Measurements from ENCODE around the gene VPS26B. TPM values are rescaled to one million over a fixed set of nuclear protein-coding genes. Genes with fewer than 3 reads are reported as not detected.

Gene VPS26B
- total and polyA plus RNA-seq, 2 donors from 2014 or later = 20.5 to 34.6 TPM

DNA sequence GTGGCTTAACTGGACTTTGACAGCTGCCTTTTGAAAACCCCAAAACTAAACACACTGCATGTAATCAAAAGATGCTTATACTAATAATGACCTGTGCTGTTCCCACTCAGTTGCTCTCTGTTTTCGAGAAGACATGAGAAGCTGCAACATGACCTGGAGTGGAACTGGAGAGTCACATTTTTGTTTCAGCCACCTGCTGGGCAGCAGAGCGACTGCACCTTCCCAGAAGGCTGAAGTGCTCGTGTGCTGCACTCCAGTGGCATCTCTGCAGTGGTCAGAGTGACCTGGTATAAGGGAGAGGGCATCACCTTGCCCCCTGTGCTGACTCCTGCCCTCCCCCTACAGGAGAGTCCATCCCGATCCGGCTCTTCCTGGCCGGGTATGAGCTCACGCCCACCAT, 20.1 kb downstream of the VPS26B start:
- FAIRE-seq = no peak
- peaks cover 4 to 54% (median 43%) of the 10 kb centered on the region in 3 donors for H3K36me3 ChIP-seq (ENCODE audit: control insufficient read depth in 2 of 3, insufficient read depth in 3 of 3, low read length in 3 of 3)
- no peak overlapping the region for H3K27ac ChIP-seq (ENCODE audit: low read depth in 2 of 2, low read length in 2 of 2)
- no peaks in the 10 kb centered on the region for H3K27me3 ChIP-seq (ENCODE audit: control insufficient read depth, insufficient read depth, low read length)
- peak; percentile 20 for TF ChIP-seq CTCF (IDR thresholded peaks at IDR 0.05; ENCODE audit: borderline replicate concordance, extremely low read depth, insufficient read depth)
- no peaks in the 10 kb centered on the region for H3K9me3 ChIP-seq (ENCODE audit: control insufficient read depth in 2 of 3, insufficient read depth in 1 of 3, low read length in 3 of 3)
- no peak overlapping the region for H3K4me3 ChIP-seq (ENCODE audit: low read length in 3 of 3)
- intact Hi-C loops (cut with DNase I) = no loop called here
- no peak overlapping the region for H3K9ac ChIP-seq (ENCODE audit: low read length in 3 of 3)
- H3K4me1 ChIP-seq (ENCODE audit: control insufficient read depth in 2 of 3, insufficient read depth in 2 of 3, low read depth in 1 of 3, low read length in 3 of 3) = no peaks in the 10 kb centered on the region
- DNase-seq = no peak

DNA sequence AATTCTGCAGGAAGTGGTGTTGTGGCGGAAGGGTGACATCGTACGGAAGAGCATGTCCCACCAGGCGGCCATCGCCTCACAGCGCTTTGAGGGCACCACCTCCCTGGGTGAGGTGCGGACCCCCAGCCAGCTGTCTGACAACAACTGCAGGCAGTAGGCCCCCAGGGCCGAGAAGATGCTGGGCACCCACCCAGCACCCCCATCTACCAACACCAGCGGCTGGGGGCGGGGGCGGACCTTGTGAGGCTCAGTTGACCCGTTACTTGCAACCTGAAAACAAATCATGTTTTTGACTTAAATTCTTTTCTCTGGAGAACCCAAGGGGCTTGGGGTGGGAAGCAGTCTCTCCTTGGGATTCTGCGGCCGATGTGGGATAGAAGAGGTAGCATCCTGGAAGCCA, 21.0 kb downstream of the VPS26B start:
- Histone ChIP-seq H3K9me3 (ENCODE audit: control insufficient read depth in 2 of 3, insufficient read depth in 1 of 3, low read length in 3 of 3) (no peaks in the 10 kb centered on the region), H3K27ac (ENCODE audit: low read depth in 2 of 2, low read length in 2 of 2) (no peak overlapping the region), H3K4me1 (ENCODE audit: control insufficient read depth in 2 of 3, insufficient read depth in 2 of 3, low read depth in 1 of 3, low read length in 3 of 3) (no peaks in the 10 kb centered on the region), H3K9ac (ENCODE audit: low read length in 3 of 3) (no peak overlapping the region), H3K27me3 (ENCODE audit: control insufficient read depth, insufficient read depth, low read length) (no peaks in the 10 kb centered on the region), H3K4me3 (ENCODE audit: low read length in 3 of 3) (no peak overlapping the region), H3K36me3 (ENCODE audit: control insufficient read depth in 2 of 3, insufficient read depth in 3 of 3, low read length in 3 of 3) (peaks cover 4 to 54% (median 44%) of the 10 kb centered on the region in 3 donors)
- intact Hi-C loops (cut with DNase I) = no loop called here
- DNase-seq (no peak), FAIRE-seq (no peak)
- no peak for TF ChIP-seq CTCF (IDR thresholded peaks at IDR 0.05; ENCODE audit: borderline replicate concordance, extremely low read depth, insufficient read depth)

- TF ChIP-seq CTCF (IDR thresholded peaks at IDR 0.05; ENCODE audit: borderline replicate concordance, extremely low read depth, insufficient read depth) = no peak
- Histone ChIP-seq H3K27me3 (ENCODE audit: control insufficient read depth, insufficient read depth, low read length) (no peaks in the 10 kb centered on the region), H3K27ac (ENCODE audit: low read depth in 2 of 2, low read length in 2 of 2) (no peak overlapping the region), H3K9me3 (ENCODE audit: control insufficient read depth in 2 of 3, insufficient read depth in 1 of 3, low read length in 3 of 3) (no peaks in the 10 kb centered on the region), H3K36me3 (ENCODE audit: control insufficient read depth in 2 of 3, insufficient read depth in 3 of 3, low read length in 3 of 3) (peaks cover 4 to 58% (median 45%) of the 10 kb centered on the region in 3 donors), H3K9ac (ENCODE audit: low read length in 3 of 3) (no peak overlapping the region), H3K4me1 (ENCODE audit: control insufficient read depth in 2 of 3, insufficient read depth in 2 of 3, low read depth in 1 of 3, low read length in 3 of 3) (no peaks in the 10 kb centered on the region), H3K4me3 (ENCODE audit: low read length in 3 of 3) (no peak overlapping the region)
- DNase-seq (no peak), FAIRE-seq (no peak)
- intact Hi-C loops (cut with DNase I) = no loop called here
Observed at GRCh38 chr11:134246100-134246499, 21.6 kb downstream of the VPS26B start.

GRCh38 chr11:134246678-134247077, 22.2 kb downstream of the VPS26B start:
- Histone ChIP-seq H3K4me1 (ENCODE audit: control insufficient read depth in 2 of 3, insufficient read depth in 2 of 3, low read depth in 1 of 3, low read length in 3 of 3) (peaks cover 0 to under 1% (median 0%) of the 10 kb centered on the region in 3 donors), H3K4me3 (ENCODE audit: low read length in 3 of 3) (no peak overlapping the region), H3K9me3 (ENCODE audit: control insufficient read depth in 2 of 3, insufficient read depth in 1 of 3, low read length in 3 of 3) (no peaks in the 10 kb centered on the region), H3K27me3 (ENCODE audit: control insufficient read depth, insufficient read depth, low read length) (no peaks in the 10 kb centered on the region), H3K36me3 (ENCODE audit: control insufficient read depth in 2 of 3, insufficient read depth in 3 of 3, low read length in 3 of 3) (peaks cover 4 to 54% (median 43%) of the 10 kb centered on the region in 3 donors), H3K27ac (ENCODE audit: low read depth in 2 of 2, low read length in 2 of 2) (no peak overlapping the region), H3K9ac (ENCODE audit: low read length in 3 of 3) (no peak overlapping the region)
- intact Hi-C loops (cut with DNase I) = no loop called here
- DNase-seq = no peak
- no peak for TF ChIP-seq CTCF (IDR thresholded peaks at IDR 0.05; ENCODE audit: borderline replicate concordance, extremely low read depth, insufficient read depth)
- FAIRE-seq = no peak
